ENCODE results near the gene ORAI2.
"Not testable (repeated sequence)": the region's sequence is repeated elsewhere in the genome, so short reads cannot be mapped to it uniquely, and the experiment has no call there.

Gene ORAI2

DNA sequence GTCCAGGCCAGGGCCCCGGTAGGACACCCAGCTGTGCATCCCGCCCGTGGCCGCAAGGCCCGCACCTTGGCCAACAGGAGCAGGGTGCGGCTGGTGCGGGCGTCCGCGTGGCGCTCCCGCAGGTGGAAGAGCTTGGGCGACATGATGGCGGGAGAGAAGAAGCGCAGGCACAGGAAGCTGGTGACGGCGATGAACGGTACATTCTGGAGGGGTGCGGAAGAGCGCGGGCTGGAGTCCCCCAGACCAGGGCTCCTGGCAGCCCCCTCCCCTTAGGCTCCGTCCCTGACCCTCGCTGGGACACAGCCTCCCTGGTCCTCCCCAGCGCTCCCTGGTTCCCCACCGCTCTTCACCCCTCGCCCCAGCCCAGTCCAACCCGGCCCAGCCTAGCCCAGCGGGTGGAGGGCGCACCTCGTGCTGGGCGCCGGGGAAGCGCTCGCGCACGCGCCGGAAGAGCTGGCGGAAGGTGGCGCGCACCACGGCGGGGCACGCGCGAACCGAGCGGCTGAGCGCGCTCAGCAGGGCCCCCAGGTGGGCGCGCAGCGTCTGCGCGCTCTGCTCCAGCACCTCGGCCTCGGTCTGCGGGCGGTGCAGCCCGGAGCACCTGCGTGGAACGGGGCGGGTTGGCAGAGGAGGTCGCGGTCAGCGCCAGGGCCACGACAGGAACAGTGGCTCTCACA is 61.2 kb downstream of the ORAI2 start:
- not testable (repeated sequence) for DNase-seq (ENCODE audit: low read depth in 2 of 3, low spot score in 2 of 3)

DNA sequence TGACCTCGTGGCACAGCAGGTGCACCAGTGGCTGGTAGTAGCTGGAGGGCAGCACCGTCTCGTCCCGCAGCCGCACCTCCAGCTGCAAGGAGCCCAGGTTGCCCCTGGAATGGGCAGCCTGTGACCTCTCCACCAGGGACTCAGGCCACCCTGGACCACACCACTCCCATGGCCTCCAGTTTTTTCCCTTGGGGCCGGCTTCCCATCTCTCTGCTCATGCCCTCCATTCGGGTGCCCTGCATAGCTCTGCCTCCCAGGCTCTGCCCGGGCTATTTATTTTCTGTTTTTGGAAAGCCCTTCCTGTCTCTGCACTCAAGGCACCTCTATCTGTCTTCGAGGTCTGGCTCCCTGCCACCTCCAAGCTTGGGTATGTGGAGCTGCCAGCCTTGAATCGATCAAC is 63.5 kb downstream of the ORAI2 start:
- DNase-seq (ENCODE audit: low read depth in 2 of 3, low spot score in 2 of 3), result not testable (repeated sequence)

DNA sequence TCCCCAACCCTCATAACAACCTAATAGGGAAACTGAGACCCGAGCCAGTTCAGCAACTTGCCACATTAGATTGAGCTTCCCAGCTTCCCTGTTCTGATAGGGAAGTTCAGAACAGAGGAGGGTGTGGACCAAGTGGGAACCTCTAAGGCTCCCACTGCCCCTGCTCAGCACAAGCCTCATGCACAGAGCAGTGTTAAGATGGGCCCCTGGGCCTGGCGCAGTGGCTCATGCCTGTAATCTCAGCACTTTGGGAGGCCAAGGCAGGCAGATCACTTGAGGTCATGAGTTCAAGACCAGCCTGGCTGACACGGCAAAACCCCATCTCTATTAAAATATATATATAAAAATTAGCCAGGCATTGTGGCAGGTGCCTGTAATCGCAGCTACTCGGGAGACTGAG is 63.9 kb downstream of the ORAI2 start:
- not testable (repeated sequence) for DNase-seq (ENCODE audit: low read depth in 2 of 3, low spot score in 2 of 3)

DNA sequence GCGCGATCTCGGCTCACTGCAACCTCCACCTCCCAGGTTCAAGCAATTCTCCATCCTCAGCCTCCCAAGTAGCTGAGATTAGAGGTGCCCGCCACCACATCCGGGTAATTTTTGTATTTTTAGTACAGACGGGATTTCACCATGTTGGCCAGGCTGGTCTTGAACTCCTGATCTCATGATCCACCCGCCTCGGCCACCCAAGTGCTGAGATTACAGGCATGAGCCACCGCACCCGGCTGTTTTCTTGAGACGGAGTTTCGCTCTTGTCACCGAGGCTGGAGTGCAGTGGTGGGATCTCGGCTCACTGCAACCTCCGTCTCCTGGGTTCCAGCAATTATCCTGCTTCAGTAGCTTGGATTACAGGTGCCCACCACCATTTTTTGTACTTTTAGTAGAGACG is 64.9 kb downstream of the ORAI2 start:
- DNase-seq (ENCODE audit: low read depth in 2 of 3, low spot score in 2 of 3), result not testable (repeated sequence)

DNA sequence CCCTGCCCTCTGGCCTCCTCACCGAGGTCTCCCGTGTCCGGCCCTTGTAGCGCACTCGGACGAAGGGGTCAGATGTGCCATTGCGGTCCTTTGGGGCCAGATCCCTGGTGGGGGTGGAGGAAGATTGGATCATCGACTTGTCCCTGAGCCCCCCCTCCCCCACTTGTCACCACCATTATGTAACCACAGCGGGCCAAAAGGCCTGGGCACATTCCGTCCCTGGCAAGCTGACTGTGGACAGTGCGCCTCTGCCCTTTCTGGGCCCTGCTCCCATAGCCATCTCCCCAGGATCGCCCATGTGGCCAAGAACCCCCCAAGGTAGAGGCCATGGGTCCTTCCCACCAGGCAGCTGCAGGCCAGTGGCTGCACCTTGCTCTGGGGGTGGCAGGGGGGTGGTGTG is 69.8 kb downstream of the ORAI2 start:
- not testable (repeated sequence) for DNase-seq (ENCODE audit: low read depth in 2 of 3, low spot score in 2 of 3)

DNA sequence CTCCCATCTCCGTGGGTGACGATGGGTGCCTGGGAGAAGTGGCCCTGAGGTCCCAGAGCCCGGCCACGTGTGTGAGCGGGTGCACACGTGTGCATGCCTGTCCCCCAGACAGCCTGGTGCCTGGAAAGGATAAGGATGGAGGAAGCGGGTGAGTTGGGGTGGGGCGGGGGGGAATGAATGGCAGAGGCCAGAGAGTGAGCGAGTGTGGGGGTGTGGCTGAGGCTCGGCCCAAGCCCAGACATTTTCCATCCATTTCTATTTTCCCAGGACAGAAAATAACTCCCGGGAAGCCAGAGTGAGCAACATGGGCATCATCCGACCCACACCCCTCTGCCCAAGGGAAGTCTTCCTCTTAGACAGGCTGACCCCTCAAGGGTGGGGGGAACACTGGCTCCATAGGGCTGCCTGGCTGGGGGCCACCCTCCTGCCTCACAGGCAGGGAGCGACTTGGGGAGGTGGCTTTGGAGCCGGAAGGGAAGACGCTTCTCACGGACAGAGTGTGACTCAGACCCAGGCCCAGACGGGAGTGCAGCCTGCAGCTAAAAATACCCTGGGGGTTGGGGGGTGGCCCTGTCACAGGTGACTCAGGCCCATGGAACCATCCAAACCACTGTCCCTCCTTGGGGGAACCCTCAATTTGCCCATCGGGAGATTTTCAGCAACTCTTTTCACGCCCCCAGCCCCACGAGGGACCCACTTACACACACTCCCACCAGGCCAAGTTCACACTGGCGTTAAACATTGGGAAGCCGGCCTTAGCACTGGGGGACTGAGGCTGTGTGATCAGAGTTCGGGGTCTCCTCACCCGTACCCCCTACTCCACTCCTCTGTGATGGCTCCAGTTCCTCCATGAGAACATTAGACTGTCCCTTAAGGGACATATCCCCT is 72.2 kb downstream of the ORAI2 start:
- DNase-seq (ENCODE audit: low read depth in 2 of 3, low spot score in 2 of 3), result not testable (repeated sequence)
